OCI-LY1 (cell line): ENCODE results near the gene ZSCAN10.
"Not testable (repeated sequence)": the region's sequence is repeated elsewhere in the genome, so short reads cannot be mapped to it uniquely, and the experiment has no call there.

ENCODE experiments used
- EZH2 ChIP-seq: fragments of 200-600 bp; sonication (generic), shearing (Covaris generic); IDR thresholded peaks from 2 replicates; pipeline ENCODE4 v1.8.0; 2017; ENCODE audit warnings: borderline replicate concordance, mixed run types, mild to moderate bottlenecking, antibody characterized with exemption, low read length, moderate library complexity, mixed read lengths
- TF ChIP-seq, protein P1 (sequence below): fragments of 200-600 bp; sonication (generic), shearing (Covaris generic); IDR thresholded peaks from 2 replicates; pipeline ENCODE4 v1.5.1; 2017; ENCODE audit warnings: mild to moderate bottlenecking, antibody characterized with exemption, low read length, moderate library complexity, mixed read lengths

DNA sequence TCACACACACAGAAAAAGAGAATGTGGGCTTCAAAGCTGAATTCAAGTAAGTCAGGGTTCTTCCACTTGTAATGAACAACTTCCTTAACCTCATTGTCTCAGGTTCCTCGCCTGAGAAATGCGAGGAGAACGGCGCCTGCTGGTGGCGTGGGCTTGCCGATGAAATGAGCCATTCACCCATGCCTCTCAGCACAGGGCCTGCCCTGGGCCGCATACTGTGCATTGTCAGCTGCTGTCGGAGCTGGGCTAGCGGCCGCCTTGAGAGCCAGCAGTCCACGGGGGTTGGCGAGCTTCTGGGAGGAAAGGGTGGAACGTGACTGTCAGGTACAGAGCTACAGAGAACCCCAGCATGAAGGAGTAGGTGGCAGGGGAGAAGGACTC, 45.8 kb downstream of the ZSCAN10 start:
- TF ChIP-seq, protein P1, sequence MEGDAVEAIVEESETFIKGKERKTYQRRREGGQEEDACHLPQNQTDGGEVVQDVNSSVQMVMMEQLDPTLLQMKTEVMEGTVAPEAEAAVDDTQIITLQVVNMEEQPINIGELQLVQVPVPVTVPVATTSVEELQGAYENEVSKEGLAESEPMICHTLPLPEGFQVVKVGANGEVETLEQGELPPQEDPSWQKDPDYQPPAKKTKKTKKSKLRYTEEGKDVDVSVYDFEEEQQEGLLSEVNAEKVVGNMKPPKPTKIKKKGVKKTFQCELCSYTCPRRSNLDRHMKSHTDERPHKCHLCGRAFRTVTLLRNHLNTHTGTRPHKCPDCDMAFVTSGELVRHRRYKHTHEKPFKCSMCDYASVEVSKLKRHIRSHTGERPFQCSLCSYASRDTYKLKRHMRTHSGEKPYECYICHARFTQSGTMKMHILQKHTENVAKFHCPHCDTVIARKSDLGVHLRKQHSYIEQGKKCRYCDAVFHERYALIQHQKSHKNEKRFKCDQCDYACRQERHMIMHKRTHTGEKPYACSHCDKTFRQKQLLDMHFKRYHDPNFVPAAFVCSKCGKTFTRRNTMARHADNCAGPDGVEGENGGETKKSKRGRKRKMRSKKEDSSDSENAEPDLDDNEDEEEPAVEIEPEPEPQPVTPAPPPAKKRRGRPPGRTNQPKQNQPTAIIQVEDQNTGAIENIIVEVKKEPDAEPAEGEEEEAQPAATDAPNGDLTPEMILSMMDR = not testable (repeated sequence)
- TF ChIP-seq EZH2 = not testable (repeated sequence)
